HUES6 (cell line): ENCODE results near the gene UBE2D4.

ENCODE experiments used
- H3K27ac ChIP-seq: 2 replicates; pipeline ENCODE4 v1.7.0; 2013; ENCODE audit warnings: low read depth, mild to moderate bottlenecking, low read length, inconsistent platforms
- H3K27me3 ChIP-seq: 2 replicates; pipeline ENCODE4 v1.6.1; 2013; ENCODE audit warnings: low read length; ENCODE audit not compliant: control insufficient read depth, insufficient read depth
- H3K36me3 ChIP-seq: 2 replicates; pipeline ENCODE4 v1.6.1; 2013; ENCODE audit warnings: low read length; ENCODE audit not compliant: control insufficient read depth, insufficient read depth
- H3K4me1 ChIP-seq: 2 replicates; pipeline ENCODE4 v1.6.1; 2013; ENCODE audit warnings: low read length; ENCODE audit not compliant: control insufficient read depth, insufficient read depth
- H3K4me3 ChIP-seq: 2 replicates; pipeline ENCODE4 v1.5.1; 2013; ENCODE audit warnings: low read depth, low read length
- H3K9ac ChIP-seq: one replicate; pipeline ENCODE4 v1.6.1; 2013; ENCODE audit warnings: mild to moderate bottlenecking, low read length
- H3K9me3 ChIP-seq: 2 replicates; pipeline ENCODE4 v1.6.1; 2013; ENCODE audit warnings: low read depth, low read length; ENCODE audit not compliant: control insufficient read depth, insufficient read depth

UBE2D4 gene

DNA sequence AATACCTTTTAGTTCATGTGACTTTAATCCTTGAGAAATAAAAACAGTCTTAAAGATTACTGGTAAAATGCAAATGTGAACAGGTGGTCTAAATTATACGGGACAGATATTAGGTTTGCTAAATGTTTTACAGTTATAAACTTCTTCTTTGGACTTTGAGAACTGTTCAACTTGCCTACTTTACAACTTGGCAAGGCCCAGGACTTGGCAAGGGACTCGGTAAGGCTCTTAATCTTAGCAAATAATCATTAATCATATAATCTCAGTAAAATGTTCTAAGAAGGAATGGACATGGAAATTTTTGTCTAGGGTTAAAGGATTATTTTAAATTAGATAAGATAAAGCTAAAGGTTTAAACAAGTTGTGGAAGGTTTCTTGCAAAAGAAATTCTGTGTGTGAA, 4.8 kb upstream of the UBE2D4 start:
- H3K36me3 ChIP-seq, result peaks cover 3% of the 10 kb centered on the region; the same call in 1 of the 2 replicates
- peaks cover 15% of the 10 kb centered on the region for H3K27me3 ChIP-seq
- no peak overlapping the region for H3K9ac ChIP-seq
- peaks cover 4% of the 10 kb centered on the region for H3K9me3 ChIP-seq
- H3K4me1 ChIP-seq, result peaks cover 5% of the 10 kb centered on the region
- no peak overlapping the region for H3K27ac ChIP-seq
- no peak overlapping the region for H3K4me3 ChIP-seq

DNA sequence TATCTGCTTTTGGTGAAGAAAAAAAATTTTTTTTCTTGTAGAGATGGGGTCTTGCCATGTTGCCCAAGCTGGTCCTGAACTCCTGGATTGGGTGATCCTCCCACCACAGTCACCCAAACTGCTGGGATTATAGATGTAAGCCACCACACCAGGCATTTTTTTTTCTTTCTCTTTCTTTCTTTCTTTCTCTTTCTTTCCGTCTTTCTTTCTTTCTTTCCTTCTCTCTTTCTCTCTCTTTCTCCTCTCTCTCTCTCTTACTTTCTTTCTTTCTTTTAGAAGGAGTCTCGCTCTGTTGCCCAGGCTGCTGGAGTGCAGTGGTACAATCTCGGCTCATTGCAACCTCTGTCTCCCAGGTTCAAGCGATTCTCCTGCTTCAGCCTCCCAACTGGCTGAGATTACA, 3.5 kb upstream of the UBE2D4 start:
- peaks cover 3% of the 10 kb centered on the region; the same call in 1 of the 2 replicates for H3K36me3 ChIP-seq
- H3K4me3 ChIP-seq, result no peak overlapping the region
- peaks cover 27% of the 10 kb centered on the region for H3K27me3 ChIP-seq
- no peak overlapping the region for H3K27ac ChIP-seq
- H3K9me3 ChIP-seq, result no peaks in the 10 kb centered on the region
- no peak overlapping the region for H3K9ac ChIP-seq
- H3K4me1 ChIP-seq, result peaks cover 5% of the 10 kb centered on the region

GRCh38 chr7:43926798-43927123, 525 bp downstream of the UBE2D4 start:
- no peak overlapping the region for H3K27ac ChIP-seq
- H3K4me1 ChIP-seq, result peaks cover 5% of the 10 kb centered on the region
- no peaks in the 10 kb centered on the region for H3K36me3 ChIP-seq
- H3K9me3 ChIP-seq, result no peaks in the 10 kb centered on the region
- H3K4me3 ChIP-seq, result peak overlapping the region; percentile 62
- H3K9ac ChIP-seq, result no peak overlapping the region
- peaks cover 27% of the 10 kb centered on the region for H3K27me3 ChIP-seq

GRCh38 chr7:43927810-43928209, 1.6 kb downstream of the UBE2D4 start:
- Histone ChIP-seq H3K27me3 (peaks cover 27% of the 10 kb centered on the region), H3K4me3 (no peak overlapping the region), H3K27ac (no peak overlapping the region), H3K36me3 (no peaks in the 10 kb centered on the region), H3K4me1 (peaks cover 5% of the 10 kb centered on the region), H3K9me3 (no peaks in the 10 kb centered on the region), H3K9ac (no peak overlapping the region)

- Histone ChIP-seq H3K9ac (no peak overlapping the region), H3K27me3 (peaks cover 27% of the 10 kb centered on the region), H3K4me3 (no peak overlapping the region), H3K9me3 (no peaks in the 10 kb centered on the region), H3K4me1 (peaks cover 5% of the 10 kb centered on the region), H3K36me3 (no peaks in the 10 kb centered on the region), H3K27ac (no peak overlapping the region)
These were observed 3.6 kb downstream of the UBE2D4 start for GRCh38 chr7:43929529-43930457.

- Histone ChIP-seq H3K27ac (no peak overlapping the region), H3K27me3 (peaks cover 13% of the 10 kb centered on the region), H3K4me1 (no peaks in the 10 kb centered on the region), H3K4me3 (no peak overlapping the region), H3K9me3 (no peaks in the 10 kb centered on the region), H3K9ac (no peak overlapping the region), H3K36me3 (no peaks in the 10 kb centered on the region)
These were observed 5.1 kb downstream of the UBE2D4 start for GRCh38 chr7:43931346-43931745.

- H3K4me1 ChIP-seq, result no peaks in the 10 kb centered on the region
- no peak overlapping the region for H3K9ac ChIP-seq
- no peaks in the 10 kb centered on the region for H3K27me3 ChIP-seq
- no peaks in the 10 kb centered on the region for H3K9me3 ChIP-seq
- no peaks in the 10 kb centered on the region for H3K36me3 ChIP-seq
- no peak overlapping the region for H3K4me3 ChIP-seq
- no peak overlapping the region for H3K27ac ChIP-seq
These were observed 7.8 kb downstream of the UBE2D4 start for GRCh38 chr7:43933902-43934560.

DNA sequence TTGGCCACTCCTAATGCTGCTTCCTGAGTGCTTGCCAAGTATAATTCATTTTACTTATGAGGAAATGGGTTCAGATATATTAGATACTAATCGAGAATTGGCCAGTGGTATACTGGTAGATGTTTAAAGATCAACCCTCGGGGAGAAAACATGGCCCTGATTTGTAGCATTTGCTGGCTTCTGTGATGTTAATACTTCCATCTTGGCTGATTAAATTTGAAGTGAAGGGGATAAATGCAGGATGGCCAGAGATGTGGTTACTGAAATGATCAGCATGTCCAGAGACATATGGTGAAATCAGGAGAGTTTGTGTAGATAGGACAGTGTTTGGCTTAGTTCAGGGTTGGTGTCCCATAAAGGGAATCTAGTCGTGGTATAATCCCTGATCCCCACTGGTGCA, 11.2 kb downstream of the UBE2D4 start:
- Histone ChIP-seq H3K9ac (no peak overlapping the region), H3K36me3 (no peaks in the 10 kb centered on the region), H3K4me1 (no peaks in the 10 kb centered on the region), H3K4me3 (no peak overlapping the region), H3K27ac (no peak overlapping the region), H3K9me3 (no peaks in the 10 kb centered on the region), H3K27me3 (no peaks in the 10 kb centered on the region)

- H3K36me3 ChIP-seq, result no peaks in the 10 kb centered on the region
- H3K9me3 ChIP-seq, result no peaks in the 10 kb centered on the region
- no peak overlapping the region for H3K27ac ChIP-seq
- H3K9ac ChIP-seq, result no peak overlapping the region
- no peaks in the 10 kb centered on the region for H3K27me3 ChIP-seq
- no peaks in the 10 kb centered on the region for H3K4me1 ChIP-seq
- H3K4me3 ChIP-seq, result no peak overlapping the region
These were observed 12.8 kb downstream of the UBE2D4 start for GRCh38 chr7:43938892-43939482.

DNA sequence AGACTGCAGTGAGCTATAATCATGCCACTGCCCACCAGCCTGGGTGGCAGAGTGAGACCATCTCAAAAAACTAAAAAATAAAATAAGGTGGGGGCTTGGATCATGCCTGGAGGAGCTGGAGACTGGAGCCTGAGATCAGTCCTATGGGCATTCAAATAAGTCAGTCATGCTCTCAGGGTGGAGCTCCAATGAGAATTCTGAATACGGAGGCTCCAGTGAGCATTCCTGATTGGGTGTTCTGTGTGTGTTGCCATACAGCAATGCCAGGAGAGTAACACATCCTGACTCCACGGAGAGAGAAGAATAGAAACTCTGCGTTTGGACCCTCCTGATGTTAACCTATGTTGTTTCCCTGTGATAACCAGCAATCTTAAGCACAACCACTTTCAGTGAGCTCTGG, 16.0 kb downstream of the UBE2D4 start:
- no peaks in the 10 kb centered on the region for H3K27me3 ChIP-seq
- H3K36me3 ChIP-seq, result no peaks in the 10 kb centered on the region
- H3K4me3 ChIP-seq, result no peak overlapping the region
- no peak overlapping the region for H3K9ac ChIP-seq
- no peaks in the 10 kb centered on the region for H3K4me1 ChIP-seq
- no peaks in the 10 kb centered on the region for H3K9me3 ChIP-seq
- no peak overlapping the region for H3K27ac ChIP-seq

DNA sequence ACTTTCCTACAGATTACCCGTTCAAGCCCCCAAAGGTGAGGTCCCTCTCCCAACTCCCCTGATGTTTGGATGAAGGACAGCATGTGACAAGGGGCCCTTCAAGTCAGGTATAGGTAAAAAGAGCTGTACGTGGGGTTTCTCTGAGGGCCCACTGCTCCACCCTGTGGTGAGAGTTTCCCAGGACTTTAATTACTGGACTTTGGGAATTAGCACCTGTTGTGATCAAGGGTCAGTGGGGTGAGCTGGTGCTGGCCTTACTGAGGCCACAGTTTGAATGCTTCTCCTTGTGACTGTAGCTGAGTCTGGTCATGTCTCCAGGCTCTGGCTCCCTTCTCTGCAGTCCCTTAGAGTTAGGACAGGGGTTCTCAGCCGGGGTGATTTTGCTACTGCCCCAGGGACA, 16.8 kb downstream of the UBE2D4 start:
- H3K27me3 ChIP-seq, result no peaks in the 10 kb centered on the region
- no peaks in the 10 kb centered on the region for H3K36me3 ChIP-seq
- H3K9me3 ChIP-seq, result no peaks in the 10 kb centered on the region
- H3K4me3 ChIP-seq, result no peak overlapping the region
- H3K4me1 ChIP-seq, result no peaks in the 10 kb centered on the region
- no peak overlapping the region for H3K9ac ChIP-seq
- no peak overlapping the region for H3K27ac ChIP-seq
